ENCODE measurements around the gene PTEN. TPM values are rescaled to one million over a fixed set of nuclear protein-coding genes. Genes with fewer than 3 reads are reported as not detected.

The PTEN gene
- total RNA-seq, 2 experiments from 2014 or later: 87.2 to 91.9 TPM

DNA sequence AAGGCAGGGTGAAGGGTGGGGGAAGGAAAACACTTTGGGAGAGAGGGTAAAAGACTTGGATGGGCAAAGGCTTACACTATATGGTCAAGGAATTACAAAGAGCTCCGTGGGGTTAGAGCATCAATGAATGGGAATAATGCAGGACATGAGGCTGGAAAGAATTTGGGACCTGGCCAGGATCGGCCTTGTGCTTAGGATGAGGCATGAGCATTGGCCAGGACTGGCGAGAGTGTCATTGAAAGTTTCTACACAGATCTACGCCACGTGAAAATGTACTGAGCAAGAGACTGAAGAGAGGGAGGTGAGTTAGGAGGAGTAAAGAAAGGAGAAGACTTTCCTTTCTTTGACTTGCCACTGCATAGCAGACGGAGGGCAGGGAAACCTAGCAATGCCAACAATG lies 142.8 kb downstream of the PTEN start:
- no peaks in the 10 kb centered on the region for H3K4me1 Mint-ChIP-seq (ENCODE audit: low read depth)
- H3K27ac Mint-ChIP-seq: no peak overlapping the region
- no peaks in the 10 kb centered on the region for H3K9me3 Mint-ChIP-seq (ENCODE audit: insufficient read depth)
- CTCF ChIA-PET: no interaction called here
- no peaks in the 10 kb centered on the region for H3K36me3 Mint-ChIP-seq (ENCODE audit: low read depth)
- POLR2A ChIA-PET: no interaction called here
- DNase-seq (no peak), ATAC-seq (no peak)
- H3K27me3 Mint-ChIP-seq (ENCODE audit: low read depth): no peaks in the 10 kb centered on the region
- H3K4me3 Mint-ChIP-seq: no peak overlapping the region

DNA sequence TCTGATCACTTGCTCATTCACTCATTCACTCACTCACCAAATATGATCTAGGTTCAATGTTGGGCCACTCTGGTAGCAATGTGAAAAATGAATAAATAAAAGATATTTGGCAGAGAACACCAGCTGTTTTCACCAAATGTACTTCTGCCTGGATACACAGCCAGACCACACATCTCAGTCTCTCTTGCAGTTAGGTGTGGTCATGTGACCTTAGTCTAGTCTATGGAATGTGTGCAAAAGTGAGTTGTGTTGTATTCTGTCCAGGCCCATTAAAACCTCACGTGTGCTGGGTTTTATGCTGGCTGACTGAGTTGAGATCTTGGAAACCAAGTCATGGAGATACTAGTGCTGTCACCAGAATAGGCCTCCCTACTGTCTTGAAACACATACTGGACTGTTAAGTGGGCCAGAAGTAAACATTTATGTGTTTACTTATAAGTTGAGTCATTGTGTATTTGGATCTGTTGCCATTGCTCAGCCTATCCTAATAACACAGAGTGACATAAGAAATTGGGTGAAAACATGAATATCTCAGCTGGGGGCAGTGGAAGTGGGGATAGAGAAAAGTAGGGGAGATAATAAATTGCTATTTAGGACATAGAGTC lies 145.5 kb downstream of the PTEN start:
- Mint-ChIP-seq H3K27ac (no peak overlapping the region), H3K27me3 (ENCODE audit: low read depth) (no peaks in the 10 kb centered on the region), H3K36me3 (ENCODE audit: low read depth) (no peaks in the 10 kb centered on the region), H3K4me3 (no peak overlapping the region), H3K4me1 (ENCODE audit: low read depth) (no peaks in the 10 kb centered on the region), H3K9me3 (ENCODE audit: insufficient read depth) (no peaks in the 10 kb centered on the region)
- ATAC-seq: no peak
- DNase-seq: no peak
- POLR2A ChIA-PET: interaction anchor here (0.6 kb wide), 1 partner anchor 369 kb away, joined by 3 read pairs; no protein-coding TSS in a partner anchor
- CTCF ChIA-PET: interaction anchor here (1.6 kb wide), 1 partner anchor 9 kb away, joined by 3 read pairs; no protein-coding TSS in a partner anchor

DNA sequence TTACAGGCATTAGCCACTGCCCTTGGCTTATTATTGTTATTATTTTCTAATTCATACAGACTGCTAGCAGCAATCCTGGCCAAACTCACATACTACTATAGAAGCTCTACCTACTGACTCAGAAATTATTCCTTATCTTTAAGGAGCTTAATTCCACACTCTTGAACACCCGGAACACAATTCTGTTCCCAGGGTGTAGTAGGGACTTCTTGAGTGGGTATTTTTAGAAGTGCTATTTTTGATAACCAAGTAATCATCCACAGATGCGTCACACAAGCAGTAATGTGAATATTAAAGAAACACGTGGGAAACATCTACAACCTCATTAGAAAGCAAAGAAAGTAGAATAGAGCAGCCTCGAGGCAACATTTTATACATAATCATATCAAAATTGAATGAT lies 149.2 kb downstream of the PTEN start:
- ATAC-seq (no peak), DNase-seq (no peak)
- H3K9me3 Mint-ChIP-seq (ENCODE audit: insufficient read depth): no peaks in the 10 kb centered on the region
- H3K27ac Mint-ChIP-seq: no peak overlapping the region
- H3K36me3 Mint-ChIP-seq (ENCODE audit: low read depth): no peaks in the 10 kb centered on the region
- no peaks in the 10 kb centered on the region for H3K4me1 Mint-ChIP-seq (ENCODE audit: low read depth)
- CTCF ChIA-PET: no interaction called here
- H3K4me3 Mint-ChIP-seq: no peak overlapping the region
- H3K27me3 Mint-ChIP-seq (ENCODE audit: low read depth): no peaks in the 10 kb centered on the region
- POLR2A ChIA-PET: no interaction called here

DNA sequence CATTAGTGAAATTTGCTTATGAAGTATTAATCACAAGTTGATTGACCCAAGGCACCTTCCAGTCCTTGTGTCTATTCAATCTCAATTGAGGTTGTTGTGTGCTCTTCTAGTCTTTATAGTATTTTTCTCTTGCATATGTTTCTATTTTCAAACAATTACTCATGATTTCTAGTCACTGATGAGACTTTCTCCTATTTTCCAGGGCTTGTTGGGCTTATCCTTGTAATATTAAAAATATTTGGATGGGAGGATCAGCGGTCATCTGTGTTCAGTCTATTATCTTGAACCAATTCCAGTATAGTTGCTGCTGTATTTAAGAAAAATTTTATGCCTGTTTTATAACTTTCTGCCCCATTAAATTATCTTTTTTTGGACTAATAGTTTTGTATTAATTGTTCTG lies 154.4 kb downstream of the PTEN start:
- H3K27me3 Mint-ChIP-seq (ENCODE audit: low read depth): no peaks in the 10 kb centered on the region
- POLR2A ChIA-PET: no interaction called here
- H3K27ac Mint-ChIP-seq: no peak overlapping the region

DNA sequence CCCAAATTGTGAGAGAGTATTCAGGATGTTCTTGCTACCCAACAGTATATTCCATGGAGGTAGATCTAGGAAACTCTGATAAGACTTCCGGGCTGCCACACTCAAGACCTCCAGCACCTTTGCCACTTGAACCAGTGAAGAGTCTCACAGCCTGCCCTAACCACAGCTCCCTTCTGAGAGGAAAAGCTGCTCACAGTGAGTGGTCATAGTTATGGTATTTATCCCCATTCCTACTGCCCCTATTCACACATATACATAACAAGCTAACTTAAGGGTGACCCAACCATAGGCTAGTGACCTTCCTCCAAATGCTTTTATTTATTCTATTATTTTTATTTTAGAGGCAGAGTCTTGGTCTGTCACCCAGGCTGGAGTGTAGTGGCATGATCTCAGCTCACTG lies 156.3 kb downstream of the PTEN start:
- no peak overlapping the region for H3K27ac Mint-ChIP-seq
- DNase-seq: no peak
- no peaks in the 10 kb centered on the region for H3K4me1 Mint-ChIP-seq (ENCODE audit: low read depth)
- no peaks in the 10 kb centered on the region for H3K36me3 Mint-ChIP-seq (ENCODE audit: low read depth)
- CTCF ChIA-PET: interaction anchor here (0.7 kb wide), 1 partner anchor 547 kb away, joined by 3 read pairs; no protein-coding TSS in a partner anchor
- H3K9me3 Mint-ChIP-seq (ENCODE audit: insufficient read depth): no peaks in the 10 kb centered on the region
- no peaks in the 10 kb centered on the region for H3K27me3 Mint-ChIP-seq (ENCODE audit: low read depth)
- no peak overlapping the region for H3K4me3 Mint-ChIP-seq
- ATAC-seq: no peak
- POLR2A ChIA-PET: no interaction called here

More for the DNA sequence above, 154.4 kb downstream of the PTEN start:
- Mint-ChIP-seq H3K4me3 (no peak overlapping the region), H3K9me3 (ENCODE audit: insufficient read depth) (no peaks in the 10 kb centered on the region), H3K4me1 (ENCODE audit: low read depth) (no peaks in the 10 kb centered on the region), H3K36me3 (ENCODE audit: low read depth) (no peaks in the 10 kb centered on the region)
- CTCF ChIA-PET: interaction anchor here (1.0 kb wide), 1 partner anchor 73 kb away, joined by 3 read pairs; no protein-coding TSS in a partner anchor
- DNase-seq: no peak
- no peak for ATAC-seq

Other genes with a start within 250 kb of the PTEN start
- under 1 TPM in 1 of 2 experiments, not detected in 1; 0.08 TPM for gene PAPSS2, start 203.7 kb upstream of the PTEN start, total RNA-seq
- 10 to 100 TPM; 38.9 to 42.5 TPM for gene ATAD1, start 45.4 kb upstream of the PTEN start, total RNA-seq
- gene KLLN, start 92 bp upstream of the PTEN start, total RNA-seq: under 1 TPM; 0.79 to 0.94 TPM

All from activated CD8-positive, alpha-beta T cell treated with anti-CD3 and anti-CD28 coated beads, Interleukin-2, amount 10 ng/mL, durations not matched to agents 7 days and 5 days (primary cell).